Tibial nerve (tissue), 4 donors: Measurements from ENCODE around the gene RGMB. TPM values are rescaled to one million over a fixed set of nuclear protein-coding genes. Genes with fewer than 3 reads are reported as not detected.

Source experiments
- DNase-seq, 2 donors: peaks; one replicate each; pipeline ENCODE4 v3.0.0-alpha.2; 2019; ENCODE audit warnings: low spot score in 2 of 2
- H3K27ac ChIP-seq, 4 donors: fragments of 200-600 bp; sonication (generic) in 3 of 4; one replicate each; pipeline ENCODE4 v1.5.1; 2017 to 2019; ENCODE audit warnings: mild to moderate bottlenecking in 1 of 4
- H3K27me3 ChIP-seq, 2 donors: fragments of 200-600 bp; sonication (generic) in 1 of 2; one replicate each; pipeline versions ENCODE4 v1.5.1 to v1.6.0; 2017 to 2019
- H3K36me3 ChIP-seq, 3 donors: fragments of 200-600 bp; sonication (generic); one replicate each; pipeline ENCODE4 v1.5.1; 2018 to 2019
- H3K4me1 ChIP-seq, 4 donors: fragments of 200-600 bp; sonication (generic) in 3 of 4; one replicate each; pipeline ENCODE4 v1.5.1; 2017 to 2019
- H3K4me3 ChIP-seq, 4 donors: fragments of 200-600 bp; sonication (generic) in 3 of 4; one replicate each; pipeline ENCODE4 v1.5.1; 2017 to 2019; ENCODE audit warnings: mild to moderate bottlenecking in 1 of 4, moderate library complexity in 1 of 4
- H3K9me3 ChIP-seq, 4 donors: fragments of 200-600 bp; sonication (generic) in 3 of 4; one replicate each; pipeline ENCODE4 v1.5.1; 2017 to 2019
- CTCF ChIP-seq, 5 experiments: fragments of 200-600 bp in 3 of 5; fragments of 450-650 bp in 2 of 5; sonication (generic) in 3 of 5; IDR thresholded peaks; one replicate each; pipeline ENCODE4 v1.5.1; 2016 to 2019; ENCODE audit warnings: antibody characterized with exemption in 5 of 5, mild to moderate bottlenecking in 3 of 5, moderate library complexity in 2 of 5
- EP300 ChIP-seq, 2 donors: sonication (generic); formaldehyde crosslinking; IDR thresholded peaks; one replicate each; pipeline ENCODE4 v1.6.1; 2017; ENCODE audit warnings: antibody characterized with exemption in 2 of 2, mild to moderate bottlenecking in 1 of 2
- POLR2A ChIP-seq, 2 donors: fragments of 450-650 bp; IDR thresholded peaks; one replicate each; pipeline ENCODE4 v1.6.1; 2017; ENCODE audit warnings: antibody characterized with exemption in 2 of 2, mild to moderate bottlenecking in 2 of 2, moderate library complexity in 2 of 2
- WGBS, 2 donors: methylation state at CpG; one replicate each; pipeline ENCODE4 v1.1.5; 2018; 5-methylcytosine and 5-hydroxymethylcytosine counted together
- total RNA-seq, 4 donors: library from RNA; depleted of rRNA; stranded (reverse); fragments of >200 nt; gene quantifications; one replicate each; pipeline ENCODE4 v1.1.0, GENCODE V29; 2016

RGMB gene
- total RNA-seq, 4 donors from 2014 or later, result 31.8 to 43.1 (median 36.6) TPM

GRCh38 chr5:98825582-98826375, 52.3 kb downstream of the RGMB start:
- no peak for TF ChIP-seq EP300 (IDR thresholded peaks at IDR 0.05)
- H3K36me3 ChIP-seq, result no peaks in the 10 kb centered on the region
- no peak overlapping the region for H3K27ac ChIP-seq
- no peaks in the 10 kb centered on the region for H3K27me3 ChIP-seq
- 90 to 93% methylated on average over 4 of the region's 4 CpGs for WGBS, 2 donors
- no peaks in the 10 kb centered on the region for H3K4me1 ChIP-seq
- no peak for DNase-seq
- H3K4me3 ChIP-seq, result no peak overlapping the region
- H3K9me3 ChIP-seq, result peaks cover 0 to 7% (median 3%) of the 10 kb centered on the region in 4 donors

- H3K36me3 ChIP-seq, result no peaks in the 10 kb centered on the region
- H3K4me1 ChIP-seq, result no peaks in the 10 kb centered on the region
- no peaks in the 10 kb centered on the region for H3K9me3 ChIP-seq
- TF ChIP-seq EP300 (IDR thresholded peaks at IDR 0.05) (no peak), CTCF (IDR thresholded peaks at IDR 0.05) (peak in 4 of 5 experiments; percentile 33 to 67 (median 47)), POLR2A (IDR thresholded peaks at IDR 0.05) (no peak)
- no peak overlapping the region for H3K27ac ChIP-seq
- H3K4me3 ChIP-seq, result no peak overlapping the region
- DNase-seq, result peak in 1 of 2 donors; percentile 20
- 35 to 36% methylated on average over 1 of the region's 1 CpG for WGBS, 2 donors
- H3K27me3 ChIP-seq, result no peaks in the 10 kb centered on the region
Observed at GRCh38 chr5:98827161-98827560, 53.7 kb downstream of the RGMB start.

GRCh38 chr5:98827588-98828284, 54.3 kb downstream of the RGMB start:
- H3K36me3 ChIP-seq, result no peaks in the 10 kb centered on the region
- no peak for DNase-seq
- no peaks in the 10 kb centered on the region for H3K9me3 ChIP-seq
- no peak overlapping the region for H3K27ac ChIP-seq
- no peaks in the 10 kb centered on the region for H3K27me3 ChIP-seq
- no peaks in the 10 kb centered on the region for H3K4me1 ChIP-seq
- TF ChIP-seq CTCF (IDR thresholded peaks at IDR 0.05), result no peak
- no peak for TF ChIP-seq EP300 (IDR thresholded peaks at IDR 0.05)
- TF ChIP-seq POLR2A (IDR thresholded peaks at IDR 0.05), result no peak
- no peak overlapping the region for H3K4me3 ChIP-seq
- WGBS, 2 donors, result 70 to 79% methylated on average over 7 of the region's 7 CpGs

GRCh38 chr5:98836175-98836574, 62.7 kb downstream of the RGMB start:
- no peak overlapping the region for H3K27ac ChIP-seq
- no peaks in the 10 kb centered on the region for H3K36me3 ChIP-seq
- no peak overlapping the region for H3K4me3 ChIP-seq
- H3K9me3 ChIP-seq, result no peaks in the 10 kb centered on the region
- no peaks in the 10 kb centered on the region for H3K4me1 ChIP-seq
- TF ChIP-seq EP300 (IDR thresholded peaks at IDR 0.05) (no peak), POLR2A (IDR thresholded peaks at IDR 0.05) (no peak), CTCF (IDR thresholded peaks at IDR 0.05) (no peak)
- no peaks in the 10 kb centered on the region for H3K27me3 ChIP-seq
- DNase-seq, result no peak
- 77 to 79% methylated on average over 5 of the region's 5 CpGs for WGBS, 2 donors

GRCh38 chr5:98839469-98840383, 66.3 kb downstream of the RGMB start:
- Histone ChIP-seq H3K4me3 (peak overlapping the region in 2 of 4 donors; percentile 27 to 35), H3K9me3 (peaks cover 0 to 4% (median 0%) of the 10 kb centered on the region in 4 donors), H3K27ac (no peak overlapping the region), H3K4me1 (no peaks in the 10 kb centered on the region), H3K27me3 (no peaks in the 10 kb centered on the region), H3K36me3 (no peaks in the 10 kb centered on the region)
- no peak for TF ChIP-seq EP300 (IDR thresholded peaks at IDR 0.05)
- no peak for TF ChIP-seq POLR2A (IDR thresholded peaks at IDR 0.05)
- TF ChIP-seq CTCF (IDR thresholded peaks at IDR 0.05), result peak in 1 of 5 experiments; percentile 19
- DNase-seq, result no peak
- 58 to 75% methylated on average over 41 of the region's 42 CpGs for WGBS, 2 donors
